ENCODE measurements around the gene DGKD.

The DGKD gene

DNA sequence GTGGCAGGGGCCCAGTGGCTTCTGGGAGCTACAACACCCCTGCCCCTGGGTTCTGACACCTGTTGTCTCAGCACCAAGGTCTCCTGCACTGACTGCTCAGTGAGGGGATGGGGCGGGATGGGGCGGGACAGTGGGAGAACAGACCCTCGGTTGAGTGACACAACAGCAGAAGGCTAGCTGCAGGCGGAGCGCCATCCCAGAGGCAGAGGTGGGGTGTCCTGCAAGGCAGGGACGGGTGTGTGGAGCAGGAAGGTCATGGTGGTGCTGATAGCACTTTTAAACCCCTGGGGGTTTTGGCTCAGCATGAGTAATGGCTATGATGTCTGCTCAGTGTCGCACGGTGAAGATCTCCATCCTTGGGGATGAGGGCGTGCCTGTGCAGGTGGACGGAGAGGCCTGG is 105.1 kb downstream of the DGKD start:
- Histone ChIP-seq H3K36me3 (ENCODE audit: insufficient read depth, low read length) (peaks cover 76% of the 10 kb centered on the region), H3K9ac (ENCODE audit: low read depth, low read length) (no peak overlapping the region), H3K4me3 (ENCODE audit: low read depth in 1 of 2, low read length in 2 of 2) (no peak overlapping the region), H3K4me2 (ENCODE audit: insufficient read depth, low read length) (no peak overlapping the region), H3K79me2 (ENCODE audit: insufficient read depth, low read length) (no peaks in the 10 kb centered on the region), H2AFZ (ENCODE audit: low read depth, low read length) (no peak overlapping the region), H3K27ac (ENCODE audit: low read length) (no peak overlapping the region), H3K27me3 (ENCODE audit: insufficient read depth, low read length, poor library complexity) (no peaks in the 10 kb centered on the region), H3K4me1 (ENCODE audit: insufficient read depth, low read length) (no peaks in the 10 kb centered on the region), H3K9me3 (ENCODE audit: insufficient read depth, low read length, severe bottlenecking) (no peaks in the 10 kb centered on the region), H4K20me1 (ENCODE audit: insufficient read depth, low read length) (no peaks in the 10 kb centered on the region)
- TF ChIP-seq, protein P1, sequence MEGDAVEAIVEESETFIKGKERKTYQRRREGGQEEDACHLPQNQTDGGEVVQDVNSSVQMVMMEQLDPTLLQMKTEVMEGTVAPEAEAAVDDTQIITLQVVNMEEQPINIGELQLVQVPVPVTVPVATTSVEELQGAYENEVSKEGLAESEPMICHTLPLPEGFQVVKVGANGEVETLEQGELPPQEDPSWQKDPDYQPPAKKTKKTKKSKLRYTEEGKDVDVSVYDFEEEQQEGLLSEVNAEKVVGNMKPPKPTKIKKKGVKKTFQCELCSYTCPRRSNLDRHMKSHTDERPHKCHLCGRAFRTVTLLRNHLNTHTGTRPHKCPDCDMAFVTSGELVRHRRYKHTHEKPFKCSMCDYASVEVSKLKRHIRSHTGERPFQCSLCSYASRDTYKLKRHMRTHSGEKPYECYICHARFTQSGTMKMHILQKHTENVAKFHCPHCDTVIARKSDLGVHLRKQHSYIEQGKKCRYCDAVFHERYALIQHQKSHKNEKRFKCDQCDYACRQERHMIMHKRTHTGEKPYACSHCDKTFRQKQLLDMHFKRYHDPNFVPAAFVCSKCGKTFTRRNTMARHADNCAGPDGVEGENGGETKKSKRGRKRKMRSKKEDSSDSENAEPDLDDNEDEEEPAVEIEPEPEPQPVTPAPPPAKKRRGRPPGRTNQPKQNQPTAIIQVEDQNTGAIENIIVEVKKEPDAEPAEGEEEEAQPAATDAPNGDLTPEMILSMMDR (IDR thresholded peaks at IDR 0.05; ENCODE audit: borderline replicate concordance, extremely low read depth, low read length, poor library complexity, severe bottlenecking): no peak
- no peak for TF ChIP-seq EZH2 (IDR thresholded peaks at IDR 0.05; ENCODE audit: borderline replicate concordance, low read depth, low read length, severe bottlenecking)
- ATAC-seq (ENCODE audit: insufficient read depth, low read depth) (no peak), DNase-seq (no peak)

DNA sequence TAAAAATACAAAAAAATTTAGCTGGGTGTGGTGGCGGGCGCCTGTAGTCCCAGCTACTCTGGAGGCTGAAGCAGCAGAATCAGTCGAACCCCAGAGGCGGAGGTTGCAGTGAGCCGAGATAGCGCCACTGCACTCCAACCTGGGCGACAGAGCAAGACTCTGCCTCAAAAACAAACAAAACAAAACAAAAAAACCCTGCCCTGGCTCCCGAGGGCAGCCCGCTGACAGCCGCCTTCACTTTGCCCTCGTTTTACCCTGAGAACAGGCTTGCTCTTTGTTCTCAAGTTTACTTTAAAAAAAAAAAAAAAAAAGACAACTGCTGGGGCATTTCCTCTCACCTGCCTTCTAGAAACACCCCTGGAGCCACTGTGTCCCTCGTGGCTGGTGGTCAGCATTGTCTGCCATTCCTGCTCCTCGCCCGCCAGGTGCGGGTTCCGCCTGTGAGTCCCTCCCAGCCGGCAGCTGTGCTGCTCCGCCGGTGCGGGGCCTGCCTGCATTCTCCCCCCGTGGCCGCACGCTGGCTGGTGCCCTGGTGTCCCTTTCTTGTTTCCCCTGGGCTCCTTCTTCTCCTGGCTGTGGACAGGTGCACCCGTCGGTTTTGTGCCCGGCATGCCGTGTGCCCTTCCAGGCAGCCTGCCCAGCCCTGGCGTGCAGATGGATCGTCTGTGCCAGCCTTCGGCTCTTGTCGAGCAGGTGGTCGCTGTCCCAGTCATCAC is 106.6 kb downstream of the DGKD start:
- Histone ChIP-seq H3K27me3 (ENCODE audit: insufficient read depth, low read length, poor library complexity) (no peaks in the 10 kb centered on the region), H3K9me3 (ENCODE audit: insufficient read depth, low read length, severe bottlenecking) (no peaks in the 10 kb centered on the region), H4K20me1 (ENCODE audit: insufficient read depth, low read length) (no peaks in the 10 kb centered on the region), H3K4me2 (ENCODE audit: insufficient read depth, low read length) (no peak overlapping the region), H3K4me1 (ENCODE audit: insufficient read depth, low read length) (no peaks in the 10 kb centered on the region), H3K9ac (ENCODE audit: low read depth, low read length) (no peak overlapping the region), H3K27ac (ENCODE audit: low read length) (no peak overlapping the region), H3K4me3 (ENCODE audit: low read depth in 1 of 2, low read length in 2 of 2) (no peak overlapping the region), H3K79me2 (ENCODE audit: insufficient read depth, low read length) (no peaks in the 10 kb centered on the region), H3K36me3 (ENCODE audit: insufficient read depth, low read length) (peaks cover 69% of the 10 kb centered on the region), H2AFZ (ENCODE audit: low read depth, low read length) (no peak overlapping the region)
- TF ChIP-seq, protein P1 (IDR thresholded peaks at IDR 0.05; ENCODE audit: borderline replicate concordance, extremely low read depth, low read length, poor library complexity, severe bottlenecking): no peak
- TF ChIP-seq EZH2 (IDR thresholded peaks at IDR 0.05; ENCODE audit: borderline replicate concordance, low read depth, low read length, severe bottlenecking): no peak
- ATAC-seq (ENCODE audit: insufficient read depth, low read depth) (no peak), DNase-seq (no peak)

DNA sequence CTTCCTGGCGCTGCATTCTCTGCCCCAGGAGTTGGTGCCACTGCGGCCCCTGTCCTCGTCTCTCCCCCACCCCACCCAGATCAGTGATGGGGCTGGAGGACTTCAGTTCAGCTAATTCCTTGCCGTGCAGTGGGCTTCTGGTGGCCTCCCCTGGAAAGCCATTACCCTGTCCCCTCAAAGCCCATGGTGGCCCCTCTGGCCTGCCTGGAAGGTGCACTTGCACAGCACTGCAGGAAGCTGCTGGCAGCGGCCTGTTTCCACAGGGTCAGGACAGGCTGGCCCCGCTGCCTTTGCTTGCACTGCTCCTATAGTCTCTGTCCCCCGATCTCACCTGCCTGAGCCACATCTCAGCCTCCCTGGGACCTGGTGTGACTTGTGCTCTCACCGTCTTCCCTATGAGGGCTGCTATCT is 107.2 kb downstream of the DGKD start:
- Histone ChIP-seq H3K79me2 (ENCODE audit: insufficient read depth, low read length) (no peaks in the 10 kb centered on the region), H3K9ac (ENCODE audit: low read depth, low read length) (no peak overlapping the region), H2AFZ (ENCODE audit: low read depth, low read length) (no peak overlapping the region), H3K36me3 (ENCODE audit: insufficient read depth, low read length) (peaks cover 69% of the 10 kb centered on the region), H3K9me3 (ENCODE audit: insufficient read depth, low read length, severe bottlenecking) (no peaks in the 10 kb centered on the region), H3K4me2 (ENCODE audit: insufficient read depth, low read length) (no peak overlapping the region), H4K20me1 (ENCODE audit: insufficient read depth, low read length) (no peaks in the 10 kb centered on the region), H3K4me1 (ENCODE audit: insufficient read depth, low read length) (no peaks in the 10 kb centered on the region), H3K27me3 (ENCODE audit: insufficient read depth, low read length, poor library complexity) (no peaks in the 10 kb centered on the region), H3K4me3 (ENCODE audit: low read depth in 1 of 2, low read length in 2 of 2) (no peak overlapping the region), H3K27ac (ENCODE audit: low read length) (no peak overlapping the region)
- TF ChIP-seq, protein P1 (IDR thresholded peaks at IDR 0.05; ENCODE audit: borderline replicate concordance, extremely low read depth, low read length, poor library complexity, severe bottlenecking): no peak
- TF ChIP-seq EZH2 (IDR thresholded peaks at IDR 0.05; ENCODE audit: borderline replicate concordance, low read depth, low read length, severe bottlenecking): no peak
- no peak for DNase-seq
- ATAC-seq (ENCODE audit: insufficient read depth, low read depth): no peak
